Motor neuron (in vitro differentiated cells): Measurements from ENCODE around the gene ARHGAP9. TPM values are rescaled to one million over a fixed set of nuclear protein-coding genes. Genes with fewer than 3 reads are reported as not detected.
A peak's percentile ranks its signal among the peaks of the same experiment; 100 is the strongest.
"Not testable (repeated sequence)": the region's sequence is repeated elsewhere in the genome, so short reads cannot be mapped to it uniquely, and the experiment has no call there.

Experiments
- ATAC-seq, 8 experiments: fragments of 200-7000 bp; cut with Tn5 transposase; replicated peaks in 6 of 8; 2 replicates each; pipeline ENCODE4 v1.8.0; 2021; ENCODE audit warnings: mild to moderate bottlenecking in 8 of 8, moderate library complexity in 8 of 8
- H3K27ac ChIP-seq, 2 donors: fragments of 250-450 bp; sonication (Bioruptor Pico); 2 replicates each; pipeline ENCODE4 v1.9.0; 2021; ENCODE audit warnings: antibody characterized with exemption in 2 of 2, mild to moderate bottlenecking in 2 of 2, moderate library complexity in 1 of 2
- H3K4me1 ChIP-seq, 2 donors: fragments of 250-450 bp; sonication (Bioruptor Pico); replicated peaks in 1 of 2; 2 replicates each; pipeline ENCODE4 v1.6.1; 2021; ENCODE audit warnings: antibody characterized with exemption in 2 of 2, mild to moderate bottlenecking in 2 of 2, moderate library complexity in 1 of 2
- H3K4me3 ChIP-seq, 5 donors: fragments of 250-450 bp; sonication (Bioruptor Pico); 2 replicates each; pipeline ENCODE4 v1.9.0; 2021; ENCODE audit warnings: antibody characterized with exemption in 5 of 5, mild to moderate bottlenecking in 5 of 5, moderate library complexity in 4 of 5
- WGBS, 10 experiments: fragments of 450-650 bp; shearing (Covaris generic); methylation state at CpG; one replicate each; pipeline ENCODE4 v1.0.0; 2022; 5-methylcytosine and 5-hydroxymethylcytosine counted together
- in situ Hi-C, 9 experiments: fragments of 400-800 bp; cut with MboI; loops; one replicate each; pipeline ENCODE4 v1.15.0; 2021; ENCODE audit warnings: low sequenced_read_pairs in 9 of 9, low pct_unique_long_range_greater_than_20kb in 2 of 9; ENCODE audit not compliant: unreplicated experiment in 9 of 9
- total RNA-seq, 8 experiments: library from RNA; unstranded; fragments of 300-600 nt; gene quantifications; 2 replicates each; pipeline versions ENCODE4 v1.2.3 to v1.2.4, GENCODE V29; 2022

The ARHGAP9 gene
- total RNA-seq, 8 experiments from 2014 or later = 0.45 to 6.2 (median 2.0) TPM

DNA sequence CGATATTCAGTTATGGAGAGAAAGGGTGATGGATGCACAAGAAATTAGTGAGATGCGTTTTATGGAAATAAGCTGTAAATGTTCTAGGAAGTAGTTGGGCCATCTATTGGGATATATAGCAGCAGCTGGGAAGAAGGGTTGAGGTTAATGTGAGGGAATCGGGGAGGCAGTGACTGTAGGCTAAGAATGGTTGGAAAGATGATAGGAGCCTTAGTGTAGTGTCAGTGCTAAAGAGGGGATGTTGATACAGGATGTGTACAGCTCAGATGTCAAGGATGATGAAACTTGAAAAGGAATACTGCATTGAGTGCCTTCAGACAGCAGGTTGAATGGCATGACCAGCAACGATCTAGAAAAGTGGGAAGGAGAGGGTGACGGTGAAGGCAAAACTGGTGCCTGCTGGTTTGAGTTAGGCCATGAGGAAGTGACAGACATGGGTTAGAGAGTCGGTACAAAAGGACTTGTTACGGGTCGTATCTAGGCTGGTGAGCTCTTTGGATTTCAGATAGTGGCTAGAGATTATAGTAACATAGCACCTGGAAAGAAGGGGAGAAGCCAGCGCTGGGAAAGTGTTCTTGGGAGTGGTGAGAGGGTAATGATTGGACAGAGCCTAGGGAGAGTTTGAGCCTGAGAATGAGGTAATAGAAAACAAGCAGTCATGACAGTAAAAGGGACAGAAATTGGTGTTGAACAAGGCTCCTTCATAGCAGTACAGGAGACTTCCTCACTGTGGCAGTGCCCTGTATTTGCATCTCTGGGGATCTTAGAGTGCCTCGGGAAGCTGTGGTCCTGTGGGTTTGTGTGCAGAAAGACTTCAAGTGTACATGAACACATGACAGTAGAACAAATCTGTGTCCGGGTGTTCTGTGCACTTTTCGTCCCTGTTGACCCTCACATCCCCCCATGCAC is 17.8 kb upstream of the ARHGAP9 start:
- WGBS, 10 experiments = 87 to 100% (median 94%) methylated on average over 2 to 11 of the region's 12 CpGs

DNA sequence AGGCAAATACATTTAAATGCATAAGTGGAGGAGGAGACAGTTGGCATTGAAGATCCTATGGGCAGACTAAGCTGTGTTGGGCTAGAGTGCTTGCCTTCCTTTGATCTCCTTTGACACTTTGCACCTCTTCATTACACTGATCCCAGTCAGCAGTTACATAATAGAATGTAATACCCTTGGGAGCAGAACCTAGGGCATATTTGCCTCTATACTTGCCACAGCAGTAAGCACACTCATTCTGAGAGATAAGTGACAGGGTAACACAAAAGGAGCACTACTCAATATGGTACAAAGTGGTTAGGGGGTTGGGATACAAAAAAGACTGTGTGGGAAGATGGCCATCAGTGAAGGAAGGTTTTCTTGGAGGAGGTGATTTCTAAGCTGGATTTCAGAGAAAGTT is 17.2 kb upstream of the ARHGAP9 start:
- H3K27ac ChIP-seq = no peak overlapping the region
- no peaks in the 10 kb centered on the region for H3K4me1 ChIP-seq
- no peak overlapping the region for H3K4me3 ChIP-seq
- ATAC-seq = no peak
- in situ Hi-C loops = no loop called here

More for the DNA sequence above, 17.8 kb upstream of the ARHGAP9 start:
- no peak for ATAC-seq
- Histone ChIP-seq H3K4me1 (no peaks in the 10 kb centered on the region), H3K4me3 (no peak overlapping the region), H3K27ac (no peak overlapping the region)
- in situ Hi-C loops = no loop called here

DNA sequence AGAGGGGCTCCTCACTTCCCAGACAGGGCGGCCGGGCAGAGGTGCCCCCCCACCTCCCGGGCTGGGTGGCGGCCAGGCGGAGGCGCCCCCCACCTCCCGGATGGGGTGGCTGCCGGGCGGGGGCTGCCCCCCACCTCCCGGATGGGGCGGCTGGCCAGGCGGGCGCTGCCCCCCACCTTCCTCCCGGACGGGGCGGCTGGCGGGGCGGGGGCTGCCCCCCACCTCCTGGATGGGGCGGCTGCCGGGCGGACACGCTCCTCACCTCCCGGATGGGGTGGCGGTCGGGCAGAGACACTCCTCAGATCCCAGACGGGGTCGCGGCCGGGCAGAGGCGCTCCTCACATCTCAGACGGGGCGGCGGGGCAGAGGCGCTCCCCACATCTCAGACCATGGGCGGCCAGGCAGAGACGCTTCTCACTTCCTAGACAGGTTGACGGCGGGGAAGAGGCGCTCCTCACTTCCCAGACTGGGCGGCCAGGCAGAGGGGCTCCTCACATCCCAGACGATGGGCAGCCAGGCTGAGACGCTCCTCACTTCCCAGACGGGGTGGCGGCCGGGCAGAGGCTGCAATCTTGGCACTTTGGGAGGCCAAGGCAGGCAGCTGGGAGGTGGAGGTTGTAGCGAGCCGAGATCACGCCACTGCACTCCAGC is 15.5 kb upstream of the ARHGAP9 start:
- ATAC-seq, H3K27ac ChIP-seq, in situ Hi-C loops, H3K4me3 ChIP-seq, H3K4me1 ChIP-seq: not testable (repeated sequence)
- WGBS, 10 experiments = no CpG with 5 or more reads among the region's 48 CpGs

DNA sequence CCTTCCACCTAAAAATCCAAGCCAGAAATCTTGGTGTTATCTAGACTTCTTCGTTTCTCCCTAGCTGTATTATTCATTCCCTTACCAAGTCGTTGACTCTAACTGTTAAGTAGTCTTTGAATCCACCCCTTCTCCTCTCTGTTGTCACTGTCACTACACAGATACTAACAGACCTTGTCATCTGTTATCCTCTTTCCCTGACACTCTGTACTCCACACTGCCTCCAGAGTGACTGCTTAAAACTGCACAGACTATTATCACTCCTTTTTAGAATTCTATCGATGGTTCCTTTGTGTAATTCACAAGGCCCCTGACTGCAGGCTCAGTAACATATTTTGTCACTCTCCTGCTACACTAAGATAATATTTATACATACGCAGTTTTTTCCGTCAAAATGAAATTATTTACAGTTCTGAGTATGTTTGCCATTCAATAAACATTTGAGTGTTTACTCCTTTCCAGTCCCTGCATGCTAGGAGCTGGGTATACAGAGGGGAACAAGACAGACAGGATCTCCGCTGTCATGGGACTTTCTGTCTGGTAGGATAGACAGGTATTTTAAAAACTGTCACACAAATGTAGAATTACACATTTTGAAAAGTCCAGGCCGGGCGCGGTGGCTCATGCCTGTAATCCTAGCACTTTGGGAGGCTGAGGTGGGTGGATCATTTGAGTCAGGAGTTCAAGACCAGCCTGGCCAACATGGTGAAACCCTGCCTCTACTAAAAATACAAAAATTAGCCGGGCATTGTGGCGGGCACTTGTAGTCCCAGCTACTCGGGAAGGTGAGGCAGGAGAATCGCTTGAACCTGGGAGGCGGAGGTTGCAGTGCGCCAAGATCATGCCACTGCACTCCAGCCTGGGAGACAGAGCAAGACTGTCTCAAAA is 12.0 kb upstream of the ARHGAP9 start:
- WGBS, 10 experiments = 80 to 100% (median 92%) methylated on average over 2 to 10 of the region's 15 CpGs
- no peak for ATAC-seq
- Histone ChIP-seq H3K4me3 (no peak overlapping the region), H3K4me1 (peaks cover 9 to 10% of the 10 kb centered on the region in 2 donors), H3K27ac (no peak overlapping the region)
- in situ Hi-C loops = no loop called here

DNA sequence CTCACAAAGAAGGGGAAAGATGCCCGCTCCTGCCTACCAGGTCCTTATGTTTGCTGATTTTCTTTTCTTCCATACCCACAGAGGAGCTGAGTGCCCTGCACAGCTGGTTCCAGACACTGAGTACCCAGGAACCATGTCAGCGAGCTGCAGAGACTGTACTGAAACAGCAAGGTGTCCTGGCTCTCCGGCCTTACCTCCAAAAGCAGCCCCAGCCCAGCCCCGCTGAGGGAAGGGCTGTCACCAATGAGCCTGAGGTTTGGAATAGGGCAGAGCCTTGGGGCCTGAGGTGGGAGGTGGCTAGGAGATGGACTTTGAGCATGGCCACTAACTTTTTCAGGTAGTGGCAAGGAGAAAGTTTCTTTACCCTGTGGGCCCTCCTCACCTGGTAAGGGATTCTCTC is 10.5 kb upstream of the ARHGAP9 start:
- in situ Hi-C loops = no loop called here
- H3K27ac ChIP-seq = no peak overlapping the region
- 83 to 100% (median 100%) methylated on average over 1 to 3 of the region's 4 CpGs; no CpG with 5 or more reads in 4 of the 10 experiments for WGBS, 10 experiments

DNA sequence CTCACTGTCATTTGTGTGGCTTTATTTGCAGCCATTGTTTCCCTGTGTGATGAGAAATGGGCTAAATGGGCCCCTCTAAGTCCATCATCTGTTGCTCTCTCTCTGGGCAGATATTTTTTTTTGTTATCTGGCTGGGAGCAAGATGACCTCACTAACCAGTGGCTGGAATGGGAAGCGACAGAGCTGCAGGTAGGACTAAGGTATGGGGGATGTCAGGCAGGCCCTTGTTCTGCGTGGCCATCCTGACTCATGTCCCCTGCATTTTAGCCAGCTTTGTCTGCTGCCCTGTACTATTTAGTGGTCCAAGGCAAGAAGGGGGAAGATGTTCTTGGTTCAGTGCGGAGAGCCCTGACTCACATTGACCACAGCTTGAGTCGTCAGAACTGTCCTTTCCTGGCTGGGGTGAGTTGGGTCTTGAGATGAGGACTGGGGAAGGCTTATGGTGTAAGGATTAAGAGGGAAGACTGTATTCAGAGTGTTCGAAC is 9.5 kb upstream of the ARHGAP9 start:
- Histone ChIP-seq H3K4me3 (peak overlapping the region; percentile 86 to 99 (median 93)), H3K4me1 (peaks cover 9 to 10% of the 10 kb centered on the region in 2 donors), H3K27ac (peak overlapping the region; percentile 5 to 97)
- ATAC-seq = no peak
- WGBS, 10 experiments = 40 to 100% (median 100%) methylated on average over 1 to 5 of the region's 5 CpGs; no CpG with 5 or more reads in 1 of the 10 experiments
- in situ Hi-C loops = no loop called here

More for the DNA sequence above, 10.5 kb upstream of the ARHGAP9 start:
- peaks cover 9 to 10% of the 10 kb centered on the region in 2 donors for H3K4me1 ChIP-seq
- no peak for ATAC-seq
- H3K4me3 ChIP-seq = no peak overlapping the region

DNA sequence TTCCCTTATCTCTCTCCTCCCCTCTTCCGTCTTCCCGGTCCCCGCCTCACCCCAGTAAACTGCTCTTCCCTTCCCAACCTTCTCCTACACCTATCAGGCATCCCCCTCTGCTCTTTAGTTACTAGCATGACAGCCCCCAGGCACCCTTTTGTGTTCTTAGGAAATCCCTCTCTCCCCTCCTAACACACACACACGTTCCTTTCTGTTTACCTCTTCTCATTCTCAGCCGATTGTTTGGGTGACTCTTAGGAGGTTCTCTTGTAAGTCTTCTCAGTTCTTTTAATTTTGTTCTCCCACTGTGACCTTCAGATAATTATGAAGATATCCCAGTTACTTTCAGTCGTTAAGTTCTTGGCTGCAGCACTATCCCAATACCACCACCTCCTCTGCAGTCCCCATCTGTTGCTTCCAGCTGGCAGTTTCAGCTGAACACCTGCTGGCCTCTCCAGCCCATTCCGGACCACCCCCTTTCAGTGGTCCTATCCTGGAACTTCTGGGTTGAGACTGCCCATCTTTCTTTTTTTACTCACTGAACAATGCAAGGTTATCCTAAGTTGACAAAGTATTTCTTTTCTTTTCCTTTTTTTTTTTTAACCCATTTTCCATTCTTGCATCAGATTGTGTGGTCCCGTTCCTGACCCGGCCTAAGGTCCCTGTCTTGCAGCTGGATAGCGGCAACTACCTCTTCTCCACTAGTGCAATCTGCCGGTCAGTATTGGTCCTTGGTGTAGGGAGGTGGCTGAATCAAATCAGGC is 8.9 kb upstream of the ARHGAP9 start:
- Histone ChIP-seq H3K4me1 (peaks cover 9 to 10% of the 10 kb centered on the region in 2 donors), H3K4me3 (peak overlapping the region; percentile 86 to 99 (median 93)), H3K27ac (peak overlapping the region; percentile 96 to 97)
- 10 to 53% (median 24%) methylated on average over 2 to 11 of the region's 11 CpGs; no CpG with 5 or more reads in 1 of the 10 experiments for WGBS, 10 experiments
- in situ Hi-C loops = no loop called here
- ATAC-seq = peak in 1 of 8 experiments; percentile 3

DNA sequence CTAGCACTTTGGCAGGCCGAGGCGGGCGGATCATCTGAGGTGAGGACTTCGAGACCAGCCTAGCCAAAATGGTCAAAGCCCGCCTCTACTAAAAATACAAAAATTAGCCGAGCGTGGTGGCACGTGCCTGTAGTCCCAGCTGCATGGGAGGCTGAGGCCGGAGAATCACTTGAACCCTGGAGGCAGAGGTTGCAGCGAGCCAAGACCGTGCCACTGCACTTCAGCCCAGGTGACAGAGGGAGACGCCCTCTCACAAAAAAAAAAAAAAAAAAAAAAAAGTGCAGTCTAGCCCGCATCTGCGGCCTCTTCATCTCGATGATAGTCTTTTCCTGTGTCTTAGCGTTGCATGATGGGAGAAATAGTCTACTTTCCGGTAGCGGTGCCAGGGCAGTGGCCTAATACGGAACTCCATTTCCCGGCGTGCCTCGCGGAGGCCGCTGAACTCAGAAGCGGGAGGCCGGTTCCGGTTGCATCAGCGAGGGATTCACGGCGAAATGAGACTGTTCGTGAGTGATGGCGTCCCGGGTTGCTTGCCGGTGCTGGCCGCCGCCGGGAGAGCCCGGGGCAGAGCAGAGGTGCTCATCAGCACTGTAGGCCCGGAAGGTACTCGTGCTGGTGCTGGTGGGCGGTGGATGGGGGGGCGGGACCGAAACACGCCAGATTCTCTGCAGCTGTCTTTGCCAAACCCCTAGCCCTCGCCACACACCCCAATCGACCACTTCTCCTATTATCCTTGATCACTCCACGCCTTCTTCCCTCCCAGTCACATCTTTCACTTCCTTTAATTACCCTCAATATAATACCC is 8.1 kb upstream of the ARHGAP9 start, which contains the start of gene MARS1:
MARS1 (plus strand) TSS at position 472 of the 805 bp plus-strand sequence; CDS start at position 495, 23 bp downstream.
- Histone ChIP-seq H3K4me3 (peak within 1 kb of the TSS; percentile 86 to 99 (median 93)), H3K4me1 (peaks cover 9 to 10% of the 10 kb centered on the region in 2 donors), H3K27ac (peak within 1 kb of the TSS; percentile 96 to 97)
- WGBS, 10 experiments = 0 to 17% (median 4%) methylated on average over 3 to 15 of the region's 47 CpGs; no CpG with 5 or more reads in 1 of the 10 experiments
- in situ Hi-C loops = no loop called here
- ATAC-seq = peak; percentile 93 to 99 (median 98)

DNA sequence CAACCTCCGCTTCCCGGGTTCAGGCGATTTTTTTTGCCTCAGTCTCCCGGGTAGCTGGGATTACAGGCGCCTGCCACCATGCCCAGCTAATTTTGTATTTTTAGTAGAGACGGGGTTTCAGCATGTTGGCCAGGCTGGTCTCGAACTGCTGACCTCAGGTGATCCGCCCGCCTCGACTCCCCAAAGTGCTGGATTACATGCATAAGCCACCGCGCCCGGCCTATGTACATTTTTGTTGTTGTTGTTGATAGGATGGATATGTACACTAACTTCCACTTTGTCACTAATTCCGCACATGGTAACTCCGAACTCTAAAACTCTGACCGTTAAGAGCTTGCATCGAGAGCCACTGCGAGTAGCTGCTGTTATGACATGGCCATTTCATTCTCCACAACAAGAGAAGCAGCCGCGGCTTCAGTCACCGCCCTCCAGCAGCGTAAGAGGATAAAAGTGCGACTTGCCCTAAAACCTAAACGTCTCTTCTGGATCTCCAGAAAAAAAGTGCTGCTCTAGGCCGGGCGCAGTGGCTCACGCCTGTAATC is 7.5 kb upstream of the ARHGAP9 start:
- H3K4me3 ChIP-seq = peak overlapping the region in 2 of 5 donors; percentile 15 to 86
- 79 to 100% (median 95%) methylated on average over 2 to 14 of the region's 27 CpGs; no CpG with 5 or more reads in 2 of the 10 experiments for WGBS, 10 experiments

DNA sequence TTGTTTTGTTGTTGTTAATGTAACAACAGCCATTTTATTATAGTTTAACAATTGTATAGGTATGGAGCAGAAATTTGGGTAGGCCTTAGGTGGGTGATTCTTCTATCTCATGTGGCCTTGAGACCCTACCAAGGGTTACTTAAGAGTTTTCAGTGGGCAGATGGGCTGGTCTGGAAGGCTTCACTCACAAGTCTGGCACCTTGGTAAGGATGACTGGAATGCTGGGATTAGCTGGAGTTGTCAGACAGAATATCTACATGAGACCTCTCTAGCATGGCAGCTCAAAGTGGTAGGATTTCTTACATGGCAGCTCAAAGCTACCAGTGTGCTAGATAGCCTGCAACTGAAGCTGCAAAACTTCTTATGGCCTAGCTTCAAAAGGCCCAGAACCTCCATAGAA is 6.0 kb upstream of the ARHGAP9 start:
- in situ Hi-C loops = no loop called here
- Histone ChIP-seq H3K4me3 (no peak overlapping the region), H3K27ac (no peak overlapping the region), H3K4me1 (peaks cover 9 to 10% of the 10 kb centered on the region in 2 donors)
- no peak for ATAC-seq

More for the DNA sequence above, 7.5 kb upstream of the ARHGAP9 start:
- Histone ChIP-seq H3K4me1 (peaks cover 9 to 10% of the 10 kb centered on the region in 2 donors), H3K27ac (peak overlapping the region in 1 of 2 donors; percentile 62)
- no peak for ATAC-seq
- in situ Hi-C loops = no loop called here

DNA sequence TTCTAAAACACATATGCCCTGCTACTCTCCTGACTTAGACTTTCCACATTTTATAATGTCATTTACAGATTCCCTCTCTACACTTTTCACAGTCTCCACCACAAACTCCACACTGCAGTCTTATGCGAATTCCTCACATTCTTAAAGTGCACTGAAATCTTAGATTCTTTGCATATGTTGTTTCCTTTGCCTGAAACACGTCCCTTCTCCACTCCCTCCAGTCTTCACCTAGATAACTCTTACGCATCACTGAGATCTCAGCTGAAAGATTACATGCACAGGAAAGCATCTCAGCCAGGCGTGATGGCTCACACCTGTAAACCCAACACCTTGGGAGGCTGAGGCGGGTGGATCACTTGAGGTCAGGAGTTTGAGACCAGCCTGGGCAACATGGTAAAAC is 3.8 kb upstream of the ARHGAP9 start:
- ATAC-seq = peak in 3 of 8 experiments; percentile 8 to 14 (median 12)
- 10 to 89% (median 68%) methylated on average over 1 to 5 of the region's 5 CpGs; no CpG with 5 or more reads in 1 of the 10 experiments for WGBS, 10 experiments
- no peak overlapping the region for H3K4me3 ChIP-seq
- in situ Hi-C loops = no loop called here
- H3K4me1 ChIP-seq = peaks cover 0 to 3% of the 10 kb centered on the region in 2 donors
- H3K27ac ChIP-seq = no peak overlapping the region
